IMR-90 (cell line): ENCODE data around the gene SAMD11. TPM values are rescaled to one million over a fixed set of nuclear protein-coding genes. Genes with fewer than 3 reads are reported as not detected.

Source experiments
- ATAC-seq: fragments of 200-7000 bp; cut with Tn5 transposase; 2 replicates; pipeline ENCODE4 v1.9.1; 2020; ENCODE audit warnings: low read depth, mild to moderate bottlenecking, moderate library complexity
- BruUV-seq: library from RNA; stranded (reverse); fragments of 400-500 nt; replicated peaks from 2 replicates; lab custom pipeline; 2021; lab: Mats Ljungman, UMichigan
- CTCF ChIA-PET: fragments of 300-600 bp; formaldehyde crosslinking; extraction: SDS; loops from one replicate; lab custom pipeline; 2021; ENCODE audit warnings: antibody characterized with exemption; lab: Yijun Ruan, JAX
- POLR2A ChIA-PET: fragments of 300-600 bp; sonication (Branson Sonifier 250); formaldehyde crosslinking; loops from one replicate; lab custom pipeline; 2022; ENCODE audit warnings: antibody characterized with exemption; ENCODE audit not compliant: unreplicated experiment; lab: Charles Lee
- DNase-seq: peaks from one replicate; pipeline ENCODE4 v3.0.0; 2013
- H2AFZ ChIP-seq: replicated peaks from 2 replicates; pipeline ENCODE3; 2013; ENCODE audit warnings: low read length, mild to moderate bottlenecking; ENCODE audit not compliant: poor library complexity
- H2AK5ac ChIP-seq: 2 replicates; pipeline ENCODE4 v1.6.1; 2013; ENCODE audit warnings: low read depth, low read length, inconsistent platforms
- H2AK9ac ChIP-seq: replicated peaks from 2 replicates; pipeline ENCODE3; 2013; ENCODE audit warnings: mild to moderate bottlenecking, low read depth, low read length, moderate library complexity; ENCODE audit not compliant: poor library complexity
- H2BK120ac ChIP-seq: 2 replicates; pipeline ENCODE4 v1.6.1; 2013; ENCODE audit warnings: low read depth, low read length, inconsistent platforms
- H2BK15ac ChIP-seq: 3 replicates; pipeline ENCODE4 v1.6.1; 2013; ENCODE audit warnings: low read depth, low read length, inconsistent platforms
- H2BK20ac ChIP-seq: 2 replicates; pipeline ENCODE4 v1.6.1; 2013; ENCODE audit warnings: low read depth, mild to moderate bottlenecking, inconsistent platforms, low read length, moderate library complexity
- H2BK5ac ChIP-seq: 2 replicates; pipeline ENCODE4 v1.6.1; 2013; ENCODE audit warnings: mild to moderate bottlenecking, low read depth, low read length, inconsistent platforms; ENCODE audit not compliant: poor library complexity, severe bottlenecking
- H3K14ac ChIP-seq: replicated peaks from 2 replicates; pipeline ENCODE4 v1.6.1; 2013; ENCODE audit warnings: low read depth, low read length, inconsistent platforms
- H3K18ac ChIP-seq: 2 replicates; pipeline ENCODE4 v1.6.1; 2013; ENCODE audit warnings: low read depth, low read length, control low read depth
- H3K23ac ChIP-seq: 2 replicates; pipeline ENCODE4 v1.6.1; 2013; ENCODE audit warnings: low read depth, low read length, inconsistent platforms
- H3K27ac ChIP-seq: 2 replicates; pipeline ENCODE4 v1.5.1; 2013; ENCODE audit warnings: mild to moderate bottlenecking, control low read depth, low read length; ENCODE audit not compliant: insufficient read depth
- H3K27me3 ChIP-seq: 2 replicates; pipeline ENCODE4 v1.6.1; 2013; ENCODE audit warnings: low read length; ENCODE audit not compliant: control insufficient read depth, insufficient read depth
- H3K36me3 ChIP-seq: 2 replicates; pipeline ENCODE4 v1.6.1; 2013; ENCODE audit warnings: low read length, mixed read lengths; ENCODE audit not compliant: control insufficient read depth, insufficient read depth
- H3K4ac ChIP-seq: 2 replicates; pipeline ENCODE4 v1.6.1; 2013; ENCODE audit warnings: low read depth, low read length, inconsistent platforms
- H3K4me1 ChIP-seq: 2 replicates; pipeline ENCODE4 v1.6.1; 2013; ENCODE audit warnings: low read length, mixed read lengths; ENCODE audit not compliant: control insufficient read depth, insufficient read depth
- H3K4me2 ChIP-seq: 2 replicates; pipeline ENCODE4 v1.6.1; 2013; ENCODE audit warnings: low read depth, mild to moderate bottlenecking, control low read depth, low read length, moderate library complexity
- H3K4me3 ChIP-seq: 2 replicates; pipeline ENCODE4 v1.5.1; 2013; ENCODE audit warnings: low read depth, mild to moderate bottlenecking, control low read depth, low read length, moderate library complexity; ENCODE audit not compliant: insufficient read depth
- H3K56ac ChIP-seq: 2 replicates; pipeline ENCODE4 v1.6.1; 2013; ENCODE audit warnings: low read length, inconsistent platforms; ENCODE audit not compliant: insufficient read depth; ENCODE audit errors: extremely low read depth
- H3K79me1 ChIP-seq, 2 experiments: 2 replicates each; pipeline ENCODE4 v1.6.1; 2013; ENCODE audit warnings: low read length in 2 of 2, inconsistent platforms in 1 of 2, low read depth in 1 of 2
- H3K9ac ChIP-seq: 2 replicates; pipeline ENCODE4 v1.6.1; 2013; ENCODE audit warnings: low read depth, low read length, control low read depth
- H3K9me1 ChIP-seq: 2 replicates; pipeline ENCODE4 v1.6.1; 2013; ENCODE audit warnings: low read length, inconsistent platforms; ENCODE audit not compliant: insufficient read depth
- H3K9me3 ChIP-seq: 2 replicates; pipeline ENCODE4 v1.6.1; 2013; ENCODE audit warnings: low read length; ENCODE audit not compliant: control insufficient read depth, insufficient read depth
- H4K20me1 ChIP-seq: 2 replicates; pipeline ENCODE4 v1.6.1; 2013; ENCODE audit warnings: low read length, inconsistent platforms; ENCODE audit not compliant: insufficient read depth
- H4K5ac ChIP-seq: 2 replicates; pipeline ENCODE4 v1.6.1; 2013; ENCODE audit warnings: mild to moderate bottlenecking, low read depth, low read length, control low read depth
- H4K8ac ChIP-seq, 2 experiments: 2 replicates each; pipeline ENCODE4 v1.6.1; 2013; ENCODE audit warnings: low read depth in 2 of 2, low read length in 2 of 2, control low read depth in 1 of 2, inconsistent platforms in 1 of 2
- H4K91ac ChIP-seq: 2 replicates; pipeline ENCODE4 v1.6.1; 2013; ENCODE audit warnings: low read depth, low read length, inconsistent platforms; ENCODE audit not compliant: insufficient read depth
- CEBPB ChIP-seq: IDR thresholded peaks from 2 replicates; pipeline ENCODE4 v1.6.1; 2012; ENCODE audit warnings: low read depth, low read length, improper control_type of control experiment
- FOS ChIP-seq: fragments of 150-350 bp; IDR thresholded peaks from 2 replicates; pipeline ENCODE4 v1.6.1; 2016; ENCODE audit warnings: low read depth, low read length
- MAFK ChIP-seq: IDR thresholded peaks from 2 replicates; pipeline ENCODE4 v1.6.1; 2012; ENCODE audit warnings: low read depth, low read length, improper control_type of control experiment
- MAZ ChIP-seq: IDR thresholded peaks from 2 replicates; pipeline ENCODE4 v1.6.1; 2012; ENCODE audit warnings: low read depth, mild to moderate bottlenecking, low read length, improper control_type of control experiment, moderate library complexity, borderline replicate concordance
- RFX5 ChIP-seq: IDR thresholded peaks from 2 replicates; pipeline ENCODE4 v1.8.0; 2012; ENCODE audit warnings: low read depth, mild to moderate bottlenecking, low read length, moderate library complexity
- SMC3 ChIP-seq: fragments of 150-350 bp; IDR thresholded peaks from 2 replicates; pipeline ENCODE4 v1.6.1; 2016; ENCODE audit warnings: low read depth, mild to moderate bottlenecking, antibody characterized with exemption, low read length, moderate library complexity
- WGBS, 2 experiments: methylation state at CpG; one replicate each; pipeline versions ENCODE4 v1.1.5 to v1.1.7; 2013; ENCODE audit warnings: missing lambda C conversion rate in 2 of 2; ENCODE audit not compliant: insufficient read length in 1 of 2; ENCODE audit errors: extremely low coverage in 2 of 2; 5-methylcytosine and 5-hydroxymethylcytosine counted together
- dilution Hi-C: fragments of 300-500 bp; cut with HindIII; formaldehyde crosslinking; loops from one replicate; pipeline ENCODE4 v1.14.3; 2018; ENCODE audit warnings: low sequenced_read_pairs; ENCODE audit not compliant: unreplicated experiment
- in situ Hi-C: fragments of 300-500 bp; cut with MboI; formaldehyde crosslinking; loops from 3 replicates; pipeline ENCODE4 v1.14.3; 2019; ENCODE audit warnings: low sequenced_read_pairs, inconsistent platforms, mixed read lengths
- intact Hi-C: fragments of 100-400 bp; cut with micrococcal nuclease; formaldehyde crosslinking; loops from 2 replicates; pipeline ENCODE4 v1.10.0; 2022
- polyA plus RNA-seq, 3 experiments: library from polyadenylated mRNA; depleted of rRNA; stranded (reverse); fragments of >200 nt; gene quantifications; 2 replicates each; pipeline ENCODE4 v1.2.3, GENCODE V29; 2012; ENCODE audit warnings: low replicate concordance in 1 of 3
- total RNA-seq: library from RNA; depleted of rRNA; stranded (reverse); fragments of >200 nt; gene quantifications from 2 replicates; pipeline ENCODE4 v1.2.3, GENCODE V29; 2012

Gene SAMD11
- total and polyA plus RNA-seq, 2 of the 4 experiments (the other 2 are of a cell fraction) = 5.9 to 22.9 TPM

DNA sequence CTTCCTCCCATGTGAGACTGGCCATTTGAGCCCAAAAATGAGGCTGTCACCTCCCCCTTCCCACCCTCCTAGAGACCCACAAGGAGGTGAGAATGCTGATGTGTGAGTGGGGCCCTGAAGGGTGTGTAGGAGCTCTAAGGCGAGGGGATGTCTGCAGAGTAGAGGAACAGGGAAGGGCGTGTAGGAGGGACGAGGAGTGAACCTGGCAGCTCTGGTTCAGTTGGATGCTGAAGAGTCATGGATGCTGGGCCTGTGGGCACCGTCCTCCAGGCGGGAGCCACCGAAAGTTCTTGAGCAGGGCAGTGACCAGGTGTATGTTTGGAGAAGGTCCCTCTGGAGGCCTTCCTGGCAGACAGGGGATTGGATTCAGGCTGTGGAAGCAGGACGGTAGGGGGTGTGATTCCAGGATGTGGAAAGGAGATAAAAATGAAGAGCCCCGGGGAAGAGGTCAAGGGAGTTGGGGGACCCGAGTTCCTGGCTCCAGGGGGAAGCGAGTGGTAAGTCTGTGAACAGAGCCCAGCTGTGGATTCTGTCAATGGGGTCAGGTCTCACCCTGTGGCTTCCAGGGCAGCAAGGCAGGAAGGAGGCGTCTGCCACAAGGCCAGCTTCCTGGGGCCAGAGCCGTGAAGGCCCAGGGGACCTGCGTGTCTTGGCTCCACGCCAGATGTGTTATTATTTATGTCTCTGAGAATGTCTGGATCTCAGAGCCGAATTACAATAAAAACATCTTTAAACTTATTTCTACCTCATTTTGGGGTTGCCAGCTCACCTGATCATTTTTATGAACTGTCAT lies 7.9 kb downstream of the SAMD11 start:
- no peak overlapping the region for H4K8ac ChIP-seq
- no peaks in the 10 kb centered on the region for H3K9me3 ChIP-seq
- H3K4me2 ChIP-seq = no peak overlapping the region
- H3K27ac ChIP-seq = no peak overlapping the region
- no peak overlapping the region for H2BK15ac ChIP-seq
- H3K36me3 ChIP-seq = peaks cover 9% of the 10 kb centered on the region
- no peak overlapping the region for H2AK5ac ChIP-seq
- WGBS, 2 experiments = 82% methylated on average over 8 of the region's 15 CpGs; no CpG with 5 or more reads in 1 of the 2 experiments
- no peak overlapping the region for H2BK20ac ChIP-seq
- in situ Hi-C loops = no loop called here
- ChIA-PET POLR2A (interaction anchor here (0.5 kb wide), 1 partner anchor 823 kb away, joined by 8 read pairs; no protein-coding TSS in a partner anchor), CTCF (no interaction called here)
- H3K23ac ChIP-seq = no peak overlapping the region
- no peak overlapping the region for H3K4me3 ChIP-seq
- H3K56ac ChIP-seq = no peak overlapping the region
- no peaks in the 10 kb centered on the region for H3K4me1 ChIP-seq
- no peaks in the 10 kb centered on the region for H3K27me3 ChIP-seq
- H2AK9ac ChIP-seq = no peak overlapping the region
- no peak overlapping the region for H3K18ac ChIP-seq
- no peak overlapping the region for H2BK120ac ChIP-seq
- dilution Hi-C loops = no loop called here
- DNase-seq (no peak), ATAC-seq (no peak)
- peaks cover 6% of the 10 kb centered on the region; the same call in 1 of the 2 replicates for H4K20me1 ChIP-seq
- H4K91ac ChIP-seq = no peak overlapping the region
- H3K9ac ChIP-seq = no peak overlapping the region
- no peak overlapping the region for H2AFZ ChIP-seq
- no peak overlapping the region for H2BK5ac ChIP-seq
- H4K5ac ChIP-seq = no peak overlapping the region
- intact Hi-C loops = no loop called here
- no peaks in the 10 kb centered on the region; a peak in 1 of 4 replicates for H3K79me1 ChIP-seq
- H3K4ac ChIP-seq = no peak overlapping the region
- no peak for TF ChIP-seq MAFK
- no peak for TF ChIP-seq SMC3
- no peak for TF ChIP-seq RFX5
- no peak for TF ChIP-seq MAZ
- no peak for TF ChIP-seq FOS
- no peak for TF ChIP-seq CEBPB
- H3K9me1 ChIP-seq = no peaks in the 10 kb centered on the region
- H3K14ac ChIP-seq = no peak overlapping the region
- BruUV-seq = no TSS peak
